Suprapubic skin (tissue), 3 donors: ENCODE measurements around the gene C17orf78.

Experiments
- EP300 ChIP-seq: sonication (generic); formaldehyde crosslinking; IDR thresholded peaks from one replicate; pipeline ENCODE4 v1.6.1; 2017; ENCODE audit warnings: antibody characterized with exemption
- POLR2A ChIP-seq, 2 donors: fragments of 450-650 bp; IDR thresholded peaks; one replicate each; pipeline ENCODE4 v1.6.1; 2017; ENCODE audit warnings: antibody characterized with exemption in 2 of 2, mild to moderate bottlenecking in 2 of 2, moderate library complexity in 2 of 2
- TF ChIP-seq, protein P1 (sequence below), 2 donors: fragments of 200-600 bp in 1 of 2; fragments of 450-650 bp in 1 of 2; sonication (generic) in 1 of 2; IDR thresholded peaks; one replicate each; pipeline ENCODE4 v1.5.1; 2016 to 2019; ENCODE audit warnings: antibody characterized with exemption in 2 of 2, mild to moderate bottlenecking in 1 of 2, moderate library complexity in 1 of 2

GRCh38 chr17:37361543-37361942 lies 14.2 kb upstream of the C17orf78 start:
- TF ChIP-seq, protein P1, sequence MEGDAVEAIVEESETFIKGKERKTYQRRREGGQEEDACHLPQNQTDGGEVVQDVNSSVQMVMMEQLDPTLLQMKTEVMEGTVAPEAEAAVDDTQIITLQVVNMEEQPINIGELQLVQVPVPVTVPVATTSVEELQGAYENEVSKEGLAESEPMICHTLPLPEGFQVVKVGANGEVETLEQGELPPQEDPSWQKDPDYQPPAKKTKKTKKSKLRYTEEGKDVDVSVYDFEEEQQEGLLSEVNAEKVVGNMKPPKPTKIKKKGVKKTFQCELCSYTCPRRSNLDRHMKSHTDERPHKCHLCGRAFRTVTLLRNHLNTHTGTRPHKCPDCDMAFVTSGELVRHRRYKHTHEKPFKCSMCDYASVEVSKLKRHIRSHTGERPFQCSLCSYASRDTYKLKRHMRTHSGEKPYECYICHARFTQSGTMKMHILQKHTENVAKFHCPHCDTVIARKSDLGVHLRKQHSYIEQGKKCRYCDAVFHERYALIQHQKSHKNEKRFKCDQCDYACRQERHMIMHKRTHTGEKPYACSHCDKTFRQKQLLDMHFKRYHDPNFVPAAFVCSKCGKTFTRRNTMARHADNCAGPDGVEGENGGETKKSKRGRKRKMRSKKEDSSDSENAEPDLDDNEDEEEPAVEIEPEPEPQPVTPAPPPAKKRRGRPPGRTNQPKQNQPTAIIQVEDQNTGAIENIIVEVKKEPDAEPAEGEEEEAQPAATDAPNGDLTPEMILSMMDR (IDR thresholded peaks at IDR 0.05), result no peak
- no peak for TF ChIP-seq POLR2A (IDR thresholded peaks at IDR 0.05)
- TF ChIP-seq EP300, result no peak
